HG02588 (cell line): ENCODE data around the gene ZNF488.

Experiments used
- ATAC-seq: cut with Tn5 transposase; IDR thresholded peaks from one replicate; pipeline ENCODE4 v1.9.1; 2021; ENCODE audit warnings: mild to moderate bottlenecking, moderate library complexity; ENCODE audit not compliant: unreplicated experiment

ZNF488 gene

DNA sequence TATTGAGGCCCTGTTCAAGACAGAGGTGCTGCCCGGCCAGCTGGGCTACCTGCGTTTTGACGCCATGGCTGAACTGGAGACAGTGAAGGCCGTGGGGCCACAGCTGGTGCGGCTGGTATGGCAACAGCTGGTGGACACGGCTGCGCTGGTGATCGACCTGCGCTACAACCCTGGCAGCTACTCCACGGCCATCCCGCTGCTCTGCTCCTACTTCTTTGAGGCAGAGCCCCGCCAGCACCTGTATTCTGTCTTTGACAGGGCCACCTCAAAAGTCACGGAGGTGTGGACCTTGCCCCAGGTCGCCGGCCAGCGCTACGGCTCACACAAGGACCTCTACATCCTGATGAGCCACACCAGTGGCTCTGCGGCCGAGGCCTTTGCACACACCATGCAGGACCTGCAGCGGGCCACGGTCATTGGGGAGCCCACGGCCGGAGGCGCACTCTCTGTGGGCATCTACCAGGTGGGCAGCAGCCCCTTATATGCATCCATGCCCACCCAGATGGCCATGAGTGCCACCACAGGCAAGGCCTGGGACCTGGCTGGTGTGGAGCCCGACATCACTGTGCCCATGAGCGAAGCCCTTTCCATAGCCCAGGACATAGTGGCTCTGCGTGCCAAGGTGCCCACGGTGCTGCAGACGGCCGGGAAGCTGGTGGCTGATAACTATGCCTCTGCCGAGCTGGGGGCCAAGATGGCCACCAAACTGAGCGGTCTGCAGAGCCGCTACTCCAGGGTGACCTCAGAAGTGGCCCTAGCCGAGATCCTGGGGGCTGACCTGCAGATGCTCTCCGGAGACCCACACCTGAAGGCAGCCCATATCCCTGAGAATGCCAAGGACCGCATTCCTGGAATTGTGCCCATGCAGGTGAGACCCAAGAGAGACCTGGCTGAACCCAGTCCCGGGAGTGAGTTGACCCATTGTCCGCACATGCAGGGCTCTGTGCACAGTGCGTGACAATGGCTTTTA lies 33.1 kb downstream of the ZNF488 start:
- ATAC-seq, result no peak

DNA sequence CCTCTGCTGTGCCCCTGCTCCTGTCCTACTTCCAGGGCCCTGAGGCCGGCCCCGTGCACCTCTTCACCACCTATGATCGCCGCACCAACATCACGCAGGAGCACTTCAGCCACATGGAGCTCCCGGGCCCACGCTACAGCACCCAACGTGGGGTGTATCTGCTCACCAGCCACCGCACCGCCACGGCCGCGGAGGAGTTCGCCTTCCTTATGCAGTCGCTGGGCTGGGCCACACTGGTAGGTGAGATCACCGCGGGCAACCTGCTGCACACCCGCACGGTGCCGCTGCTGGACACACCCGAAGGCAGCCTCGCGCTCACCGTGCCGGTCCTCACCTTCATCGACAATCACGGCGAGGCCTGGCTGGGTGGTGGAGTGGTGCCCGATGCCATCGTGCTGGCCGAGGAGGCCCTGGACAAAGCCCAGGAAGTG lies 34.1 kb downstream of the ZNF488 start:
- ATAC-seq, result no peak

DNA sequence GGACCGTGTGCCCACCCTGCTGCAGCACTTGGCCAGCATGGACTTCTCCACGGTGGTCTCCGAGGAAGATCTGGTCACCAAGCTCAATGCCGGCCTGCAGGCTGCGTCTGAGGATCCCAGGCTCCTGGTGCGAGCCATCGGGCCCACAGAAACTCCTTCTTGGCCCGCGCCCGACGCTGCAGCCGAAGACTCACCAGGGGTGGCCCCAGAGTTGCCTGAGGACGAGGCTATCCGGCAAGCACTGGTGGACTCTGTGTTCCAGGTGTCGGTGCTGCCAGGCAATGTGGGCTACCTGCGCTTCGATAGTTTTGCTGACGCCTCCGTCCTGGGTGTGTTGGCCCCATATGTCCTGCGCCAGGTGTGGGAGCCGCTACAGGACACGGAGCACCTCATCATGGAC lies 34.6 kb downstream of the ZNF488 start:
- no peak for ATAC-seq

DNA sequence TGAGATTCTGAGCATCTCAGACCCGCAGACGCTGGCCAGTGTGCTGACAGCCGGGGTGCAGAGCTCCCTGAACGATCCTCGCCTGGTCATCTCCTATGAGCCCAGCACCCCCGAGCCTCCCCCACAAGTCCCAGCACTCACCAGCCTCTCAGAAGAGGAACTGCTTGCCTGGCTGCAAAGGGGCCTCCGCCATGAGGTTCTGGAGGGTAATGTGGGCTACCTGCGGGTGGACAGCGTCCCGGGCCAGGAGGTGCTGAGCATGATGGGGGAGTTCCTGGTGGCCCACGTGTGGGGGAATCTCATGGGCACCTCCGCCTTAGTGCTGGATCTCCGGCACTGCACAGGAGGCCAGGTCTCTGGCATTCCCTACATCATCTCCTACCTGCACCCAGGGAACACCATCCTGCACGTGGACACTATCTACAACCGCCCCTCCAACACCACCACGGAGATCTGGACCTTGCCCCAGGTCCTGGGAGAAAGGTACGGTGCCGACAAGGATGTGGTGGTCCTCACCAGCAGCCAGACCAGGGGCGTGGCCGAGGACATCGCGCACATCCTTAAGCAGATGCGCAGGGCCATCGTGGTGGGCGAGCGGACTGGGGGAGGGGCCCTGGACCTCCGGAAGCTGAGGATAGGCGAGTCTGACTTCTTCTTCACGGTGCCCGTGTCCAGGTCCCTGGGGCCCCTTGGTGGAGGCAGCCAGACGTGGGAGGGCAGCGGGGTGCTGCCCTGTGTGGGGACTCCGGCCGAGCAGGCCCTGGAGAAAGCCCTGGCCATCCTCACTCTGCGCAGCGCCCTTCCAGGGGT lies 35.2 kb downstream of the ZNF488 start:
- no peak for ATAC-seq

DNA sequence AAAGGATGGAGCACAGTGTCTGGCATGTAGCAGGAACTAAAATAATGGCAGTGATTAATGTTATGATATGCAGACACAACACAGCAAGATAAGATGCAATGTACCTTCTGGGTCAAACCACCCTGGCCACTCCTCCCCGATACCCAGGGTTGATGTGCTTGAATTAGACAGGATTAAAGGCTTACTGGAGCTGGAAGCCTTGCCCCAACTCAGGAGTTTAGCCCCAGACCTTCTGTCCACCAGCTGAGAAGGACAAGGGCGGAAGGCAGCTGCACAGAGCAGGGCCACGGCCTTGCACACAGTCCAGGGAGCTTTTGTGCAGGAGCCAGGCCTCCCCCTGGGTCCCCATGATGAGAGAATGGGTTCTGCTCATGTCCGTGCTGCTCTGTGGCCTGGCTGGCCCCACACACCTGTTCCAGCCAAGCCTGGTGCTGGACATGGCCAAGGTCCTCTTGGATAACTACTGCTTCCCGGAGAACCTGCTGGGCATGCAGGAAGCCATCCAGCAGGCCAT lies 35.9 kb downstream of the ZNF488 start, which contains the start of gene RBP3:
TSS of gene RBP3 (plus strand) at position 226 of the 514 bp plus-strand sequence. CDS start at position 348, 122 bp downstream.
- ATAC-seq, result no peak

DNA sequence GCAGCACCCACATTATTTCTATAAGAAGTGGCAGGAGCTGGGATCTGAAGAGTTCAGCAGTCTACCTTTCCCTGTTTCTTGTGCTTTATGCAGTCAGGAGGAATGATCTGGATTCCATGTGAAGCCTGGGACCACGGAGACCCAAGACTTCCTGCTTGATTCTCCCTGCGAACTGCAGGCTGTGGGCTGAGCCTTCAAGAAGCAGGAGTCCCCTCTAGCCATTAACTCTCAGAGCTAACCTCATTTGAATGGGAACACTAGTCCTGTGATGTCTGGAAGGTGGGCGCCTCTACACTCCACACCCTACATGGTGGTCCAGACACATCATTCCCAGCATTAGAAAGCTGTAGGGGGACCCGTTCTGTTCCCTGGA lies 36.8 kb downstream of the ZNF488 start:
- ATAC-seq, result no peak

DNA sequence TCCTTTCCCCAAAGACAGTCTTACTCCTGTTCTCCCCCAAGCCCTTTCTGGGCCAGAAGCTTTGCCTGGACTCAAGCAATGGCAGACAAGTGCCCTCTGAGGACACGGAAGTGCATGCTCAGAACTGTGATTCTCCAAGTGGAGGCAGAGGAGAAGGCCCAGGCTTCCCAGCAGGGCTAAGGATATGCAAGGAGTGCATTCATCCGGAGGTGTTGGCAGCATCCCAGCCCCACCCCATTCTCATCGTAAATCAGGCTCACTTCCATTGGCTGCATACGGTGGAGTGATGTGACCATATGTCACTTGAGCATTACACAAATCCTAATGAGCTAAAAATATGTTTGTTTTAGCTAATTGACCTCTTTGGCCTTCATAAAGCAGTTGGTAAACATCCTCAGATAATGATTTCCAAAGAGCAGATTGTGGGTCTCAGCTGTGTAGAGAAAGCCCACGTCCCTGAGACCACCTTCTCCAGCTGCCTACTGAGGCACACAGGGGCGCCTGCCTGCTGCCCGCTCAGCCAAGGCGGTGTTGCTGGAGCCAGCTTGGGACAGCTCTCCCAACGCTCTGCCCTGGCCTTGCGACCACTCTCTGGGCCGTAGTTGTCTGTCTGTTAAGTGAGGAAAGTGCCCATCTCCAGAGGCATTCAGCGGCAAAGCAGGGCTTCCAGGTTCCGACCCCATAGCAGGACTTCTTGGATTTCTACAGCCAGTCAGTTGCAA lies 37.4 kb downstream of the ZNF488 start:
- no peak for ATAC-seq

DNA sequence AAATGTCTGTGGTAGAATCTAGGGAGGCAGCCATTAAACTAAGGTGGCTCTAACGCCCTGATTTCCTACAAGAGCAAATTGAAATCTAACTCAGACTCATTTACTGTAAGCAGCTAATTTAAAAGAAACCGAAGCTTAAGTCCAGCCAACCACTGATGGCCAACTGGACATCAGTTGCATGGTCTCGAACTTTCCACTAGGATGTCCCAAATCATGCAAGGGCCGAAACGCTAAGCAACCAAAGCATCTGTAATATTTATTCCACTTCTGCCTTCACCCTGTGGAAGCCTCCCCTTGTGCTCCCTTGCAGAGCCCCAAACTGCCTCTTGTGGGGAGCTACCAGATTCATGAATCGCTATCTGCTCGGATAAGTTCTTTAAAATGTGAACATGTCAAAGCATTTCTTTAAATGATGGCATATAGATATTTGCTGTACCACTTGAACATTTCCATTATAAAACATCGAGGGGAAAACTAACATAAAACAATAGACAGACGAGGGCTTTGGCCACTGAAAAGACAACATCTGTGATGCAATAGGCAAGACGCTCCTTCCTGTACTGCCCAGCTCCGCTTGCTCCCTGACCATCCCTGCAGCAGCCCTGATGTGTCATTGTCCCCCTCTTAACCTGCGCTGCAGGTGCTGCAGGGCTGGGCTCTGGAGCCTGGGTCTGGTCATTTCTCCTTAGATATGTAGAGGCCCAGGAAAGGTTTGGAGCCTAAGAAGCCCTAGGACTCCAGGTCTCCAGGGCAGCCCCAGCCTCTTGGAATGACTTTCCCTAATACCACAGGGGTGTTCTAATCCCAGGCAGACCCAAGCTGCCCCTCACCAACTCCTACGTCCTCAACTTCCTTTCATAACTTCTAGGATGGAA lies 38.9 kb downstream of the ZNF488 start:
- ATAC-seq, result no peak

DNA sequence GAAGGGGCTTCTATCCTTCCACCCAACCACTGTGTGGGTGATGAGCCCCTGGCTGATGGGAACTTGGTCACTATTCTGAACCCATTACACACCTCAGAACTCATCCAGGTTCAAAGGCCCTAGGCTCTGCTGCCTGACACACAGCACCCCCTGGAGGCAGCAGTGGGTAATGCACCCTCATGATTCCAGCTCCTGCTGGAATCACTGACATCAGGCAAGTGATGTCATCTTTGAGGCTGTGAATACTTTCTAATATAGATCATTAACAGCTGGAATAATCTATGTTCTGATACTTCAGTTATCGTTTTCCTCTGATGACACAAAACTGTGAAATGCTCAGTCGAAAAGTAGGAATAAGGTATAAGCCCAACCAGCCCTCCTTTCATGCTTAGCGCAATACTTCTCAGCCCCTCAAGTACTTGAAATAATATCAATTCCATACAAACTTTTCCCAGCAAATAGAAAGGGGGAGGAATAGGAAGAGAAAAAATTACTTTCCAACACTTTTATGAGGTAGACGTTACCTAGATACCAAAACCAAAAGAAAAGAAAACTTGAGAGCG lies 43.4 kb downstream of the ZNF488 start:
- no peak for ATAC-seq

DNA sequence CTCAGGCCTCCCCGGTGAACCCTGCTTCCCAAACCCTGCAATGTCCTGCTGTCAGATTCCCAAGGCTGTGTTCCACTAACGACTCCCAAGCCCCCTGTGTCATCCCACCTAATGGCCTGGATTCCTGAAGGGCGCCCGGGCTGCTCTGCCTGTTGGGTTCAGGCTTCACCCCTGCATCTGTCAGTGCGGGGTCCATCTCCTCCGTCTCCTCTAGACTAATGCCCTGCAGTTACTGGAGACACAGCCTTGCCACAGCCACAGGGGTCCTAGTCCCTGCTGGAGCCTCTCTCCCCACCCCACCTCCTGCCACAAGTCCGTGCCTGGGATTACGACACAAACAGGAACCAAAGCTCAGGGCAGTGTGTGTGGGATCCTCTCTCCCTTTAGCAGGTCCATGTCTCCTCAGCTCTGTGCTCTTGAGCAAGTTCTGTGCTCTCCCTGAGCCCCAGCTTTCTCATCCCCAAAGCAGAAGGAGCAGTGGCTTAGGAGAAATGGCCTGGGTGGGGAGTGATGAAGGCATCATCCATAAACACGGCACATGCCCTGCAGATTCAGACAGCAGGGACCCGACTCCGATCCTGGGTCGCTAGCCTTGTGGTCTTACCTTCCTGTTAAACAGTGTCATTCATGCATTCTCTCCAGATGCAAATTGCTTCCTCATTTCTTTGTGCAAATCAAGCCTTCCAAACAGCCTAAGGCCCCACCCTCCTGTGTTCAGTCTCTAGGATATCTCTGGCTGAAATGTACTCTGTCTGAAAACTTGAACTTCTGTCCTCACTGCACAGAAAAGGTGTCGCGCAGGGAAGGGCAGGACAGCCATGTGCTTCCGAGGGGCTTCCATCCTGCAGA lies 44.1 kb downstream of the ZNF488 start:
- ATAC-seq, result no peak

DNA sequence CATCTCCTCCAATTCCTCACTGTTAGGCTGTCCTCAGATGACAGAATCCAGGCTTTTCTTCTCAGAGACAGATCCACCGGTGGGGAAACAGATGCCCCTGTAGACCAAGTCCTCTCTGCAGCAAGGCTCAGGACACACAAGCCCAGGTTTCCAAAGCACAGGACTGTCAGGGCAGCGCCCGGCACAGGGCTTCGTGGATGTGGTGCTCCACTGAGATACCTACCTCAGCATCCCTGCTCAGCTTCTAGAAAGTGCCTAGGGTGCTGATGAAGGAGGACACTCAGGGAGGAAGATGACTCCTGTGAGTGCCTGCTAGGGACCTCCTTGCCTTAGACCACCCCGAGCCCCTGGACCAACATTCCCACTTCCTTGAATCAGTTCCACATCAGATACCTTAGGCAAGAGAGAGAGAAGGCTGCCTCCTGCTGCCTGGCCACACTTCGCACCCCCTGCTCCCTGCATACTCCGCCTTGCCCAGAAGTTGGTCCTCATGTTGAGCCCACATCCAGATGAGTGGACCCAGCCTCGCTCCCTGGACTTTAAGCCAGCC lies 44.8 kb downstream of the ZNF488 start:
- ATAC-seq, result no peak

DNA sequence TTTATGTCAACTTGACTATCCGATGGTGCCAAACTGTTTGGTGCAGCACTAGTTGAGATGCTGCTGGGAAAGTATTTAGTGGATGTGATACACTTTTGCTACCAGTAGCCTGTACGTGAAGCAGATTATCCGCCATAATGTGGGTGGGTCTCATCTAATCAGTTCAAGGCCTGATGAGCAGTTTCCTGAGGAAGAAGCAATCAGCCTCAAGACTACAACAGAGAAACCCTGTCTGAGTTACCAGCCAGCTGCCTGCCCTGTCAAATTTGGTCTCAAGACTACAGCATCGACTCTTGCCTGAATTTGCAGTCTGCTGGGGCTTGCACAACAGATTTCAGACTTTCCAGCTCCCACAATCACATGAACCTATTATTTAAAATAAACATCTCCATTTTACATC lies 46.8 kb downstream of the ZNF488 start:
- no peak for ATAC-seq

DNA sequence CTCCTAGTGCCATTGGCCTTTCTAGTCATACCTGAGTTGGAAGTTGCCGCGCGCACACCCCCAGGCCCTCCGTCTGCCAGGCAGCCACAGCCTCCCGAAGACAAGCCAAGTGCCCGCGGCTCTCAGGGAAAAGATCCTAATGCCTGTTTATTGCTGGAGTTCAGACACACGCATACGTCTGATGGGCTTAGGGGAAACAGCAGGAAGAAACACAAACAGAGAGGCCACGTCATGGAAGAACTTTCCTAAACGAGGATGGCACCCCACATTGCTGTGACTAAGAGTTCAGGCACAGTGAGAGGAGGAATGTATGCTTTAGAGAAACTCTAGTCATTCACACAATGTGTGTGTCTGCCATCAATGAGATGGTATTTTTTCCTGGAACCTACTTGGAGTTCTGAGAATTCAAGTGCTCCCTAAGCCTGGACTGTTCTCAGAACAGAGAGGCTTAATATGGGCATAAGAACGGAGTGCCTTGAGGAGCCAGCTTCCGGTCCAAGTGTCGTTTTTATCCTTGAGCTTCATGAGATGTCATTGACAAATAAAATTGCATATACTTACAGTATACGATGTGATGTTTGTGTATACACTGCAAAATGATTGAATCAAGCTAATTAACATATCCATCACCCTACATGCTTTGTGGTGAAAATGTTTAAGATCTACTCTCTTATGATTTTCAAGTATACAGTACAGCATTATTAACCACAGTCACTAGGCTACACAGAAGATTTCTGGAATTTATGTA lies 47.5 kb downstream of the ZNF488 start:
- ATAC-seq, result no peak

DNA sequence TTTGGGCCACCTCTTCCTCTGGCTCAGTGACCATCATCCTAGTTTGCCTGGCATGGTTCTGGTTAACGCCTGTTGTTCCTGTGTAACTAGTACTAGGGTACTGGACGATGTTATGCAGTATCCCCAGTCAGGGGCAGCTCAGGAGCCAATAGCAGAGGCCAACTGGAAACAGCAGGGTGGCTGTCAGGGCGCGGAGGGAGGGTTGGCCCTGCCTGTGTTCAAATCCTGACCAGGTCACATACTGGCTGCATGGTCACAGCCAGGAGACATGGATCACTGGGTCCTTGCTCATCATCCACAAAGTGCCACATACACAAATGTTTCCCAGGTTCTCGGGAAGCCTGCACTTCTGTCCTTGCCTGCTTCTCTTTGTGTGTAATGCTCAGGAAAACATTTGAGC lies 48.2 kb downstream of the ZNF488 start:
- no peak for ATAC-seq

DNA sequence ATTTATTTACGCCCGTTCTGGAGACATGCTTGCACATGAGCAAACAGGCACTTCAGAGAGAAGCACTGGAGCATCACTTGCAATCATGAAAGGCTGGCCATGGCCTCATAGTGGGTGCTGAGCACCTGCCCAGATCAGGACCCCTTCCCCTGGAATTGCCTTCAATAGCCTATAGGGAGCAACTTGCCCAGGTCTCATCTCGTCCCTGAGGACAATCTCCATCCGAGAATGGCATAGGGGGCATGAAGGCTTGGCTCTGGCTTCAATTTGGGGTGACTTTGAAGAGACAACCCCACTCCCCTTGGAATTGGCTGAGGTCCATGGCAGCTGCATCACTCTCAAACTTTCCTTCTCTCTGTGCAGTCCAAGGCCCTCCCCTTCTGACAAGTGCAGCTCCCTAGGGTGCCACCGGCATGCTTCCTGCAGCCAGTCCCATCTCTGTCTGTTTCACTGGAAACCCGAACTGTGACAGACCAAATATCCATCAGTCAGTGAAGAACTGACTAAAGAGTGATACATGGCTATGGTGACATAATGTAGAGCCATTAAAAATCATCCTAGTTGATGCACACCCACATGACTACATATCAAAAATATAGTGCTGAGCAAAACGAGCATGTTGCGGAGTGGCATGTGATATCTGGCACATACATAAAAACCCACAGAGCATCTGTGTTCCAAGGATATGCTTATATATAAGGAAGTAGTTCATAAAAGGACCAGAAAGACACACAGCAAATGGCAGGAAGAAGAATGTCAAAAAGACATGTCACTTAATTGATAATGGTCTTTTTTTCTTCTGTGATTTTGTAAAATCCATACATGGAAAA lies 49.4 kb downstream of the ZNF488 start:
- no peak for ATAC-seq

DNA sequence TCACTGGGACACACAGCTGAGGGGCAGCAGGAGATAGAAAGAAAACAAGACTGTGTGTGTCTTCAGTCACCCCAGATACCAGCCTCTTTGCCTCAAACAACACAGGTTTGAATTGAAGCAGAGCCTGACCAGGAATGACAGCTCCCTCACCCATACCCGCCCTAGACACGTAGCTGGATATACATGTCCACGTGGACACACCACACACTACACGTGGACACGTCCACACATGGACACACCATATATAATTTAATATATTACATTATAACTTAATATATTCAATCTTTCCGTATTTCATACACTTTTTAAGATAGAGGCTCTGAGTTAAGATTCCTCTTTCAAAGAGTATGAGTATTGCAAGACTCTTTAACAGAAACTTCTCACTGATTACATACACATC lies 50.6 kb downstream of the ZNF488 start:
- ATAC-seq, result no peak

DNA sequence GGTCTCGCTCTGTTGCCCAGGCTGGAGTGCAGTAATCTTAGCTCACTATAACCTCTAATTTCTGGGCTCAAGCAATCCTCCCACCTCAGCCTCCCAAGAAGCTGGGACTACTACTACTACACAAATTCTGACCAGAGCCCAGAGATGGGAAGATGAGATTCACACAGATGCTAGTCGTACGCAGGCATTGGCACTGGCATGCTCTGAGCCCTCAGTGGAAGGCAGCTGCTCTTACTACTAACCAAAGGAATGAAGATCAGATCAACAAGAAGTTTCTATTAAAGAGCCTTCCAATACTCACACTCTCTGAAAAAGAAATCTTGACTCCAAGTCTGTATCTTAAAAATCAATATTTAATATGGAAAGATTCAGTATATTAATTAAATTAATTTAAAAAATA lies 51.1 kb downstream of the ZNF488 start:
- no peak for ATAC-seq
